Caco-2 (cell line): ENCODE measurements around the gene HIBCH. TPM values are rescaled to one million over a fixed set of nuclear protein-coding genes. Genes with fewer than 3 reads are reported as not detected.
A peak's percentile ranks its signal among the peaks of the same experiment; 100 is the strongest.

Source experiments
- BruUV-seq: library from RNA; stranded (reverse); fragments of 400-500 nt; replicated peaks from 2 replicates; lab custom pipeline; 2021; lab: Mats Ljungman, UMichigan
- CTCF ChIA-PET: fragments of 300-600 bp; sonication (Branson Sonifier 250); formaldehyde crosslinking; loops from one replicate; lab custom pipeline; 2022; ENCODE audit warnings: antibody characterized with exemption; lab: Charles Lee
- POLR2A ChIA-PET: fragments of 300-600 bp; sonication (Branson Sonifier 250); formaldehyde crosslinking; loops from one replicate; lab custom pipeline; 2022; ENCODE audit warnings: antibody characterized with exemption; lab: Charles Lee
- DNase-seq, 2 experiments: peaks; one replicate each; pipeline versions ENCODE4 v3.0.0 to v3.0.0-alpha.2; 2020 to 2022
- H3K27me3 ChIP-seq: replicated peaks from 2 replicates; pipeline ENCODE4 v1.6.0; 2011; ENCODE audit warnings: low read length; ENCODE audit not compliant: control insufficient read depth, insufficient read depth
- H3K36me3 ChIP-seq: 2 replicates; pipeline ENCODE4 v1.5.1; 2011; ENCODE audit warnings: low read length; ENCODE audit not compliant: control insufficient read depth, insufficient read depth
- H3K4me1 ChIP-seq: fragments of 250-450 bp; sonication (Bioruptor Pico); 2 replicates; pipeline ENCODE4 v1.5.1; 2020; ENCODE audit warnings: mild to moderate bottlenecking
- H3K4me3 ChIP-seq: 2 replicates; pipeline ENCODE4 v1.5.1; 2011; ENCODE audit warnings: low read depth, mild to moderate bottlenecking, control low read depth, low read length
- H3K9me3 ChIP-seq: fragments of 250-450 bp; sonication (Bioruptor Pico); 2 replicates; pipeline ENCODE4 v1.5.1; 2020; ENCODE audit warnings: mild to moderate bottlenecking, moderate library complexity
- H3K27ac Mint-ChIP-seq: one replicate; pipeline ENCODE4 v1.8.0; 2022; ENCODE audit warnings: mixed read lengths; ENCODE audit not compliant: unreplicated experiment
- H3K27me3 Mint-ChIP-seq: one replicate; pipeline ENCODE4 v1.8.0; 2022; ENCODE audit warnings: mixed read lengths; ENCODE audit not compliant: insufficient read depth, unreplicated experiment
- H3K36me3 Mint-ChIP-seq: one replicate; pipeline ENCODE4 v1.8.0; 2022; ENCODE audit warnings: mild to moderate bottlenecking, mixed read lengths; ENCODE audit not compliant: insufficient read depth, unreplicated experiment
- H3K4me1 Mint-ChIP-seq: one replicate; pipeline ENCODE4 v1.8.0; 2022; ENCODE audit warnings: low read depth, mixed read lengths; ENCODE audit not compliant: unreplicated experiment
- H3K4me3 Mint-ChIP-seq: one replicate; pipeline ENCODE4 v1.8.0; 2022; ENCODE audit warnings: mild to moderate bottlenecking, moderate library complexity, mixed read lengths; ENCODE audit not compliant: unreplicated experiment
- H3K9me3 Mint-ChIP-seq: one replicate; pipeline ENCODE4 v1.8.0; 2022; ENCODE audit warnings: mixed read lengths; ENCODE audit not compliant: unreplicated experiment
- intact Hi-C: fragments of 100-400 bp; cut with micrococcal nuclease; formaldehyde crosslinking; loops from one replicate; pipeline ENCODE4 v1.10.0; 2022; ENCODE audit not compliant: unreplicated experiment
- total RNA-seq: library from RNA; stranded (reverse); gene quantifications from 2 replicates; pipeline ENCODE4 v1.2.3, GENCODE V29; 2022
- TF ChIP-seq, protein P1 (sequence below), 2 experiments: fragments of 200-600 bp in 1 of 2; IDR thresholded peaks; 1 replicate in 1 of 2; 2 replicates in 1 of 2; pipeline versions ENCODE4 v1.5.1 to v1.8.0; 2011 to 2022; ENCODE audit warnings: antibody characterized with exemption in 1 of 2, control low read depth in 1 of 2, inconsistent platforms in 1 of 2, low read depth in 1 of 2, low read length in 1 of 2, mild to moderate bottlenecking in 1 of 2, moderate library complexity in 1 of 2; ENCODE audit not compliant: insufficient read depth in 1 of 2, severe bottlenecking in 1 of 2, unreplicated experiment in 1 of 2

The HIBCH gene
- total RNA-seq, 1 experiment from 2014 or later = 34.4 TPM

DNA sequence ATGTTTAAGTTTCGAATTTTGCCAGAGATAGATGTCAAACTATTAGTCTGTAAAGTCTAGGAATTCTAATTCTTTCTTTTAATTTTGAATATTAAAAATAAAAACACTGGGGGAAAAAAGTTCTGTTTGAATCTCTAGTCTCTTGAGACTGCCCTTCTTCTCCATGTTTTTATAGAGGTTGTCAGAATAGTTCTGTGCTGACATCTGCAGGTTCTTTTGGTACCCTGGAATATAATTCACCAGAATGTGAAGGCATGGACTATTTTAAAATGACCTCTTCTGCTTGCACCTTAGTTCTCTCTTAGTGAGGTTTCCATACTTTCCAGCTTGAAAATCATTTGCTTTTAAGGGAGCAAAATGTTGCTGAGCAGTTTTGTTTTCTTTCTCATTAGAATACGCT lies 136.1 kb downstream of the HIBCH start:
- Histone ChIP-seq H3K4me3 (no peak overlapping the region), H3K4me1 (0 out of 2 replicates have a peak, but pooled peaks cover 4% of the 10 kb centered on the region), H3K36me3 (no peaks in the 10 kb centered on the region), H3K9me3 (no peaks in the 10 kb centered on the region), H3K27me3 (no peaks in the 10 kb centered on the region)
- TF ChIP-seq, protein P1, sequence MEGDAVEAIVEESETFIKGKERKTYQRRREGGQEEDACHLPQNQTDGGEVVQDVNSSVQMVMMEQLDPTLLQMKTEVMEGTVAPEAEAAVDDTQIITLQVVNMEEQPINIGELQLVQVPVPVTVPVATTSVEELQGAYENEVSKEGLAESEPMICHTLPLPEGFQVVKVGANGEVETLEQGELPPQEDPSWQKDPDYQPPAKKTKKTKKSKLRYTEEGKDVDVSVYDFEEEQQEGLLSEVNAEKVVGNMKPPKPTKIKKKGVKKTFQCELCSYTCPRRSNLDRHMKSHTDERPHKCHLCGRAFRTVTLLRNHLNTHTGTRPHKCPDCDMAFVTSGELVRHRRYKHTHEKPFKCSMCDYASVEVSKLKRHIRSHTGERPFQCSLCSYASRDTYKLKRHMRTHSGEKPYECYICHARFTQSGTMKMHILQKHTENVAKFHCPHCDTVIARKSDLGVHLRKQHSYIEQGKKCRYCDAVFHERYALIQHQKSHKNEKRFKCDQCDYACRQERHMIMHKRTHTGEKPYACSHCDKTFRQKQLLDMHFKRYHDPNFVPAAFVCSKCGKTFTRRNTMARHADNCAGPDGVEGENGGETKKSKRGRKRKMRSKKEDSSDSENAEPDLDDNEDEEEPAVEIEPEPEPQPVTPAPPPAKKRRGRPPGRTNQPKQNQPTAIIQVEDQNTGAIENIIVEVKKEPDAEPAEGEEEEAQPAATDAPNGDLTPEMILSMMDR (IDR thresholded peaks at IDR 0.05; ENCODE audit: insufficient read depth in 1 of 2, low read depth in 1 of 2, low read length in 1 of 2, severe bottlenecking in 1 of 2, unreplicated experiment in 1 of 2) = no peak
- POLR2A ChIA-PET = no interaction called here
- BruUV-seq = no TSS peak
- H3K9me3 Mint-ChIP-seq = no peaks in the 10 kb centered on the region
- H3K4me1 Mint-ChIP-seq = peaks cover 6% of the 10 kb centered on the region
- H3K27ac Mint-ChIP-seq = no peak overlapping the region
- DNase-seq = no peak
- no peak overlapping the region for H3K4me3 Mint-ChIP-seq
- no peaks in the 10 kb centered on the region for H3K27me3 Mint-ChIP-seq
- intact Hi-C loops = loop anchor here (5.0 to 10.0 kb wide), 3 partner anchors 134 to 521 kb away; partner anchors contain the start of genes ASNSD1, HIBCH, ORMDL1 and PMS1
- H3K36me3 Mint-ChIP-seq = peaks cover 6% of the 10 kb centered on the region
- CTCF ChIA-PET = no interaction called here

DNA sequence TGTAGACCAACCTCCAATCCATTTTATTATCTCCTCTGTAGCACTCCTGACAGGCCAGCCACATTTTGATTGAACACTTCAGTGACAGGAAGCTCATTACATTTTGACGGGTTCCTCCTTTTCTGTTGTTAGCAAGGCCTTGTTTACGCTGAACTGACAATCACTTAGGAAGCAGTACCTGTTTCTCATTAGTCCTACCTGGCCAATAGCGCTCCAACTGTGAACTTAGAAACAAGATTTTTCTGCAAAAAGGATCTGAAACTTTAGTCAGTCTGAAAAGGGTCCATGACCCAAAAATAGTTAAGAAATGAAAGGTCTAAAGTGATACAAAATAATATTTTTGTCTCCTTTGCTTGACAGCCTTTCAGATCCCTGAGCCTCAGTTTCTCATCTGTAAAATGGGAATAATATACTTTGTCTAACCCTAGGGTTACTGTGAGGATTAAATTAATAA lies 137.5 kb downstream of the HIBCH start:
- 0 out of 2 replicates have a peak, but pooled peaks cover 4% of the 10 kb centered on the region for H3K4me1 ChIP-seq
- intact Hi-C loops = loop anchor here (5.0 to 10.0 kb wide), 3 partner anchors 135 to 520 kb away; partner anchors contain the start of genes ASNSD1, HIBCH, ORMDL1 and PMS1
- Mint-ChIP-seq H3K27me3 (no peaks in the 10 kb centered on the region), H3K27ac (no peak overlapping the region), H3K4me1 (peaks cover 6% of the 10 kb centered on the region), H3K9me3 (no peaks in the 10 kb centered on the region), H3K4me3 (no peak overlapping the region), H3K36me3 (peaks cover 6% of the 10 kb centered on the region)
- H3K36me3 ChIP-seq = no peaks in the 10 kb centered on the region
- CTCF ChIA-PET = no interaction called here
- BruUV-seq = no TSS peak
- H3K9me3 ChIP-seq = no peaks in the 10 kb centered on the region
- no peaks in the 10 kb centered on the region for H3K27me3 ChIP-seq
- no peak for DNase-seq
- TF ChIP-seq, protein P1 (IDR thresholded peaks at IDR 0.05; ENCODE audit: insufficient read depth in 1 of 2, low read depth in 1 of 2, low read length in 1 of 2, severe bottlenecking in 1 of 2, unreplicated experiment in 1 of 2) = no peak
- no peak overlapping the region for H3K4me3 ChIP-seq
- POLR2A ChIA-PET = no interaction called here

DNA sequence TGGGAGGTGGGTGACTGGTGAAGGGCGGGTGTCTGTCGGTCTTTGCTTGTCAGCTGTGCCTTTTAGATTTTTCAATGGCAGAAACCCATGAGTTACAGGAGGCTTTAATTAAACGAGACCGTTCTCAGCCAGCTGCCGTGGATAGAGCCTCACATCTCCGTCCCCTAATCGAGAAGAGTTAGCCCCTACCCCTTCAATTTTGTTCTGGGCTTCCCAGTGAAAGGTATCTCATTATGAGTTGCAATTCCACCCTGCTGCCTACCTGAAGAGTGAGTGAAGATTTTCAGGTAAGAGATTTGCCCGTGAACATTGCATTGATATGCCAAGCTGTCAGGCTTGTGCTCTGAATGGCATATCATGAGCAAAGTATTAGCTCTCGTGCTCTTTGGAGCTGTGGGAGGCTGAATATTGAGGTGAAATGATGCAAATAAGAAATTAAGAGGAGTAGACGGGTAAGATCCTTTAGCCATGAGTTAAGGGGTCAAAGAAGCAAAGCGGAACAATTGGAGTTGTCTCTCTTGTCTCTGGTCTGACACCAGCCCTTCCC lies 138.4 kb downstream of the HIBCH start:
- TF ChIP-seq, protein P1 (IDR thresholded peaks at IDR 0.05; ENCODE audit: insufficient read depth in 1 of 2, low read depth in 1 of 2, low read length in 1 of 2, severe bottlenecking in 1 of 2, unreplicated experiment in 1 of 2) = no peak
- H3K36me3 Mint-ChIP-seq = peaks cover 6% of the 10 kb centered on the region
- ChIA-PET CTCF (interaction anchor here (0.9 to 1.2 kb wide), 2 partner anchors 20 to 163 kb away, joined by 3 read pairs; no protein-coding TSS in a partner anchor), POLR2A (no interaction called here)
- no peaks in the 10 kb centered on the region for H3K9me3 Mint-ChIP-seq
- no TSS peak for BruUV-seq
- peak overlapping the region; percentile 83 for H3K4me3 Mint-ChIP-seq
- Histone ChIP-seq H3K36me3 (no peaks in the 10 kb centered on the region), H3K4me1 (0 out of 2 replicates have a peak, but pooled peaks cover 4% of the 10 kb centered on the region), H3K27me3 (no peaks in the 10 kb centered on the region), H3K9me3 (no peaks in the 10 kb centered on the region), H3K4me3 (peak overlapping the region; percentile 78)
- no peak for DNase-seq
- peaks cover 6% of the 10 kb centered on the region for H3K4me1 Mint-ChIP-seq
- H3K27me3 Mint-ChIP-seq = no peaks in the 10 kb centered on the region
- intact Hi-C loops = loop anchor here (2.0 to 10.0 kb wide), 4 partner anchors 96 to 519 kb away; partner anchors contain the start of genes ASNSD1, HIBCH, ORMDL1 and PMS1
- H3K27ac Mint-ChIP-seq = no peak overlapping the region
